ENCODE results near the gene KMT5C.

The KMT5C gene

GRCh38 chr19:55339105-55339888 lies at the start of gene KMT5C:
Gene KMT5C, plus strand, starts transcription at chr19:55339876. Its CDS starts 2,061 bp downstream, at chr19:55341937.
- DNase-seq, result peak; percentile 100

- DNase-seq, result no peak
These were observed 42.4 kb upstream of the KMT5C start for GRCh38 chr19:55297267-55297666.

GRCh38 chr19:55299991-55300390 lies 39.7 kb upstream of the KMT5C start:
- DNase-seq, result no peak

GRCh38 chr19:55300886-55301458 lies 38.7 kb upstream of the KMT5C start:
- DNase-seq, result peak in 1 of 2 donors; percentile 52

GRCh38 chr19:55301459-55302317 lies 38.0 kb upstream of the KMT5C start:
- peak; percentile 35 to 72 for DNase-seq

- DNase-seq, result no peak
These were observed 37.4 kb upstream of the KMT5C start for GRCh38 chr19:55302318-55302703.

GRCh38 chr19:55303477-55303876 lies 36.2 kb upstream of the KMT5C start:
- DNase-seq, result no peak

- no peak for DNase-seq
These were observed 35.2 kb upstream of the KMT5C start for GRCh38 chr19:55304279-55304978.

- DNase-seq, result no peak
These were observed 34.7 kb upstream of the KMT5C start for GRCh38 chr19:55304980-55305379.

GRCh38 chr19:55305491-55305890 lies 34.2 kb upstream of the KMT5C start:
- DNase-seq, result no peak

- no peak for DNase-seq
These were observed 33.6 kb upstream of the KMT5C start for GRCh38 chr19:55305983-55306562.

- no peak for DNase-seq
These were observed 33.0 kb upstream of the KMT5C start for GRCh38 chr19:55306712-55307111.

GRCh38 chr19:55308281-55308680 lies 31.4 kb upstream of the KMT5C start:
- DNase-seq, result no peak

- no peak for DNase-seq
These were observed 30.2 kb upstream of the KMT5C start for GRCh38 chr19:55309448-55309847.

- DNase-seq, result no peak
These were observed 29.2 kb upstream of the KMT5C start for GRCh38 chr19:55310498-55310897.

- no peak for DNase-seq
These were observed 28.3 kb upstream of the KMT5C start for GRCh38 chr19:55311397-55311796.

GRCh38 chr19:55311797-55312196 lies 27.9 kb upstream of the KMT5C start:
- no peak for DNase-seq

GRCh38 chr19:55312621-55313512 lies 26.8 kb upstream of the KMT5C start:
- DNase-seq, result no peak

GRCh38 chr19:55314396-55314795 lies 25.3 kb upstream of the KMT5C start:
- DNase-seq, result no peak

- DNase-seq, result no peak
These were observed 23.6 kb upstream of the KMT5C start for GRCh38 chr19:55315956-55316525.

GRCh38 chr19:55316646-55317045 lies 23.0 kb upstream of the KMT5C start:
- no peak for DNase-seq

Measured in hippocampal formation (tissue), 2 donors.